Natural killer cell (primary cell): ENCODE results near the gene AFAP1. TPM values are rescaled to one million over a fixed set of nuclear protein-coding genes. Genes with fewer than 3 reads are reported as not detected.

ENCODE experiments used
- ATAC-seq, 3 donors: fragments of 150-1000 bp in 2 of 3; fragments of 200-7000 bp in 1 of 3; cut with Tn5 transposase; 1 replicate in 1 of 3; 2 replicates in 2 of 3; pipeline ENCODE4 v1.10.0; 2021; ENCODE audit warnings: mild to moderate bottlenecking in 2 of 3, moderate library complexity in 2 of 3
- DNase-seq, 2 donors: peaks; one replicate each; pipeline versions ENCODE4 v3.0.0 to v3.0.0-alpha.2; 2013 to 2021; ENCODE audit warnings: mixed read lengths in 1 of 2
- H3K27ac ChIP-seq: one replicate; pipeline ENCODE4 v1.5.1; 2013; ENCODE audit warnings: mild to moderate bottlenecking, low read length
- H3K27me3 ChIP-seq: one replicate; pipeline ENCODE4 v1.6.1; 2013; ENCODE audit warnings: low read length; ENCODE audit not compliant: control insufficient read depth, insufficient read depth
- H3K36me3 ChIP-seq: one replicate; pipeline ENCODE4 v1.6.1; 2013; ENCODE audit warnings: low read length; ENCODE audit not compliant: control insufficient read depth, insufficient read depth
- H3K4me1 ChIP-seq: one replicate; pipeline ENCODE4 v1.6.1; 2013; ENCODE audit warnings: low read length; ENCODE audit not compliant: control insufficient read depth, insufficient read depth
- H3K4me3 ChIP-seq: one replicate; pipeline ENCODE4 v1.5.1; 2013; ENCODE audit warnings: low read length
- H3K9me3 ChIP-seq: one replicate; pipeline ENCODE4 v1.6.1; 2013; ENCODE audit warnings: low read length; ENCODE audit not compliant: control insufficient read depth, insufficient read depth
- H3K27ac Mint-ChIP-seq, 2 donors: one replicate each; pipeline ENCODE4 v1.8.0; 2022; ENCODE audit warnings: mild to moderate bottlenecking in 2 of 2, mixed read lengths in 2 of 2, moderate library complexity in 1 of 2
- H3K27me3 Mint-ChIP-seq, 2 donors: one replicate each; pipeline ENCODE4 v1.8.0; 2022; ENCODE audit warnings: low read depth in 2 of 2, mixed read lengths in 2 of 2
- H3K36me3 Mint-ChIP-seq: one replicate; pipeline ENCODE4 v1.8.0; 2022; ENCODE audit warnings: mixed read lengths
- H3K4me1 Mint-ChIP-seq, 2 donors: one replicate each; pipeline ENCODE4 v1.8.0; 2022; ENCODE audit warnings: mixed read lengths in 2 of 2
- H3K4me3 Mint-ChIP-seq: one replicate; pipeline ENCODE4 v1.8.0; 2022; ENCODE audit warnings: mild to moderate bottlenecking, moderate library complexity, mixed read lengths
- H3K9me3 Mint-ChIP-seq, 2 donors: one replicate each; pipeline ENCODE4 v1.8.0; 2022; ENCODE audit warnings: mixed read lengths in 2 of 2
- CTCF ChIP-seq: fragments of 200-600 bp; IDR thresholded peaks from one replicate; pipeline ENCODE4 v1.8.0; 2022; ENCODE audit warnings: antibody characterized with exemption
- WGBS: methylation state at CpG from one replicate; pipeline ENCODE4 v1.1.7; 2013; ENCODE audit warnings: missing lambda C conversion rate; ENCODE audit not compliant: insufficient coverage; 5-methylcytosine and 5-hydroxymethylcytosine counted together
- intact Hi-C: fragments of 100-400 bp; cut with micrococcal nuclease; formaldehyde crosslinking; loops from one replicate; pipeline ENCODE4 v1.14.2; 2022
- total RNA-seq, 4 donors: library from RNA; stranded (reverse); fragments of 120-200 nt in 1 of 4; gene quantifications; one replicate each; pipeline versions ENCODE4 v1.2.3 to v1.2.4, GENCODE V29; 2013 to 2022

The AFAP1 gene
- total RNA-seq, 3 donors from 2014 or later (not counting 1 experiment from before 2014, with no cell fraction given), result 4.9 to 12.5 (median 9.5) TPM

- Histone ChIP-seq H3K27ac (no peak overlapping the region), H3K9me3 (no peaks in the 10 kb centered on the region), H3K36me3 (no peaks in the 10 kb centered on the region), H3K27me3 (no peaks in the 10 kb centered on the region), H3K4me3 (no peak overlapping the region), H3K4me1 (no peaks in the 10 kb centered on the region)
- Mint-ChIP-seq H3K4me3 (no peak overlapping the region), H3K36me3 (no peaks in the 10 kb centered on the region), H3K27me3 (peaks cover 7 to 25% of the 10 kb centered on the region in 2 donors), H3K9me3 (no peaks in the 10 kb centered on the region), H3K27ac (no peak overlapping the region), H3K4me1 (no peaks in the 10 kb centered on the region)
- WGBS, result 100% methylated on average over 1 of the region's 1 CpG
- no peak for ATAC-seq
- intact Hi-C loops, result no loop called here
- DNase-seq, result no peak
- no peak for TF ChIP-seq CTCF
Measured at GRCh38 chr4:7932287-7932686, 7.4 kb downstream of the AFAP1 start.

GRCh38 chr4:7929118-7929951 is 10.3 kb downstream of the AFAP1 start:
- no peak for DNase-seq
- Histone ChIP-seq H3K4me1 (no peaks in the 10 kb centered on the region), H3K27me3 (no peaks in the 10 kb centered on the region), H3K27ac (no peak overlapping the region), H3K36me3 (no peaks in the 10 kb centered on the region), H3K9me3 (peaks cover 4% of the 10 kb centered on the region), H3K4me3 (no peak overlapping the region)
- H3K36me3 Mint-ChIP-seq, result no peaks in the 10 kb centered on the region
- no peak for ATAC-seq
- 41% methylated on average over 7 of the region's 7 CpGs for WGBS
- no peak overlapping the region for H3K27ac Mint-ChIP-seq
- peaks cover 2 to 3% of the 10 kb centered on the region in 2 donors for H3K9me3 Mint-ChIP-seq
- no peak for TF ChIP-seq CTCF
- peaks cover 5 to 7% of the 10 kb centered on the region in 2 donors for H3K4me1 Mint-ChIP-seq
- no peak overlapping the region for H3K4me3 Mint-ChIP-seq
- H3K27me3 Mint-ChIP-seq, result peaks cover 6 to 14% of the 10 kb centered on the region in 2 donors
- intact Hi-C loops, result no loop called here

- intact Hi-C loops, result no loop called here
- Histone ChIP-seq H3K27me3 (no peaks in the 10 kb centered on the region), H3K27ac (no peak overlapping the region), H3K36me3 (no peaks in the 10 kb centered on the region), H3K9me3 (peaks cover 4% of the 10 kb centered on the region), H3K4me3 (no peak overlapping the region), H3K4me1 (no peaks in the 10 kb centered on the region)
- TF ChIP-seq CTCF, result no peak
- Mint-ChIP-seq H3K4me3 (no peak overlapping the region), H3K36me3 (no peaks in the 10 kb centered on the region), H3K9me3 (peaks cover 2 to 3% of the 10 kb centered on the region in 2 donors), H3K27ac (no peak overlapping the region), H3K27me3 (peaks cover 3 to 8% of the 10 kb centered on the region in 2 donors), H3K4me1 (peaks cover 5 to 12% of the 10 kb centered on the region in 2 donors)
- 95% methylated on average over 7 of the region's 7 CpGs for WGBS
- DNase-seq, result no peak
- no peak for ATAC-seq
Measured at GRCh38 chr4:7928711-7929110, 10.9 kb downstream of the AFAP1 start.
